ENCODE results near the gene MYLK3.
A peak's percentile ranks its signal among the peaks of the same experiment; 100 is the strongest.
"Not testable (repeated sequence)": the region's sequence is repeated elsewhere in the genome, so short reads cannot be mapped to it uniquely, and the experiment has no call there.

The MYLK3 gene

DNA sequence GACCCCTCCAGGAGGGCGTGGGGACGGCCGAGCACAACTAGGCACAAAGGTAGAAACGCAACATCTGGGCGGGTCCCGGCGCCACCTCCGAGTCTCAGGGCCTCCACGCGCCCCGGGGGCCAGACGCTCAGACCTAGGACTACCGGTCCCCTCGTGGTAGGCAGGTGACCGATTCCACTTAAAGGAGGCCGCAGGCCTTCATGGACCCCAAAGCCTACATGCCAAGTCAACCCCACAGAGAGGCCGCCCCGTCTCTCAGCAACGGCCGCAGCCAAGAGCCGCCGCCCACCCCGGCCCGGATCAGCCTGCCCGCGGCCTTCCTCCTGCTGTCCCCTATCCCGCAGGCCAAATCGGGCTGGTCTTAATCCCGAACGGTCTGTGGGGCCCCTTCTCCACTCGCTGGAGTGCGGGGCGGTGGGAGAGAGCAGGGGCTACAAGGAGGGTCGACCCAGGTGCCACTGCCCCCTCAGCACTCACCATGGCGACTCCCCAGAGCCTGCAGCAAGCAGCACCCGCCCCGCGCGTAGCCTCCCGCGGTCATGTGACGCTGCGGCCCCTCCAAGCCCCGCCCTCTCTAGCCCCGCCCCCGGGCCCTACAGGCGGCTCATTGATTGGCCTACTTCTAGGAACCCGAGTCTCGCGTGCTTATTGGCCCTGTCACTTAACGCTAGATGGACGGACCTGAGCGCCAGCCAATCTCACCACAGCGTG lies 59.3 kb downstream of the MYLK3 start, which contains the start of gene VPS35:
Gene VPS35 (minus strand): TSS at position 525 of the 711 bp plus-strand sequence. CDS start 45 bp downstream, at position 480.
- TF ChIP-seq CTCF (conservative IDR thresholded peaks at IDR 0.05), result peak; percentile 38
- peak within 1 kb of the TSS; percentile 75 for H3K27ac ChIP-seq

- no peak for TF ChIP-seq CTCF (conservative IDR thresholded peaks at IDR 0.05)
Observed at GRCh38 chr16:46688101-46688653, 60.0 kb downstream of the MYLK3 start.

DNA sequence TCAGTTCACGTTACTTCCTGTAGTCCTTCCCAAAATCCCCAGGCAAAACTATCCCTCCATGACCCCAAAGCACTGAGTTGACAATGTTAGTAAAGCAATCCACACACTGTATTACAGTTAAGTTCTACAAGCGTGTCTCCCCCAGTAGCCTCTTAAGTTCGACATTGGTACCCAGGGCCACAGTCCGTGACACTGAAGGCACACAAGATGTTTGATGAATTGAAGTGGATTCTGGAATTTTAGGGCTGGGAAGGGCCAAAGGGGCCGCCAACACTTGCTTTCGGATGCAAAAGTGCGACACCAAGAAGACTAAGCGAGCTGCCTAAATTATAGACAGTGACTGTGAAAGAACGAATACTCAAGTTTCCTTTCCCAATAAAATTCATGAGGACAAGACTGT lies 60.7 kb downstream of the MYLK3 start:
- TF ChIP-seq CTCF (conservative IDR thresholded peaks at IDR 0.05), result no peak
- peak overlapping the region; percentile 75 for H3K27ac ChIP-seq

More at GRCh38 chr16:46688101-46688653, 60.0 kb downstream of the MYLK3 start:
- H3K27ac ChIP-seq, result peak overlapping the region; percentile 75

DNA sequence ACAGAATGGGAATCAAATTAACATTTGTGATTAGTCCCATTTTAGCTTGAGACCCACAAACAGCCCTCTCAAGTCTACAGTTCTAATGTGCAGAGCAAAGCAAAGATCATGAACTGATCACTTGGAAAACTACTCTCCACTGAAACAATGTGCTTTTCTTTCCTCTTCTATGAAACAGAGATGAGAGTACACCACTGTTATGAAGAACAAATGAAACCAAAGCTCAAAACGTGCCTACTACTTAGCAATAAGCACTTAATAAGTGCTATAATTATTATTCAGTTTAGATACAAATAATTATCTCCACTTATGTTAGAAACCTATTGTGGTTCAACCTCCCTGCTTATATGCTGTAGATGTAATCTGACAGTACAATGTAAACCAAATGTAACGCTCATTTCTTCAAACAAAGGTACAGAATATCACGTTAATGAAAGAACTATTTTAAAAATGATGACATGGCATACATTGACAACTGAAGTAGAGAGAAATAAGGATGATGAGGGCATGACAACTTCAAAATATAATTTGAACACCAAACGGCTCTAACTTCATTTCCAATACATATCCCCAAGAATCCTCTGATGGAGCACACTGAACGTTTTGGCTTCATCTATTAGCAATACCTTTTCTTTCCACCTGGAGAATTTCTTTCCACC lies 61.2 kb downstream of the MYLK3 start:
- no peak overlapping the region for H3K27ac ChIP-seq
- TF ChIP-seq CTCF (conservative IDR thresholded peaks at IDR 0.05), result no peak

DNA sequence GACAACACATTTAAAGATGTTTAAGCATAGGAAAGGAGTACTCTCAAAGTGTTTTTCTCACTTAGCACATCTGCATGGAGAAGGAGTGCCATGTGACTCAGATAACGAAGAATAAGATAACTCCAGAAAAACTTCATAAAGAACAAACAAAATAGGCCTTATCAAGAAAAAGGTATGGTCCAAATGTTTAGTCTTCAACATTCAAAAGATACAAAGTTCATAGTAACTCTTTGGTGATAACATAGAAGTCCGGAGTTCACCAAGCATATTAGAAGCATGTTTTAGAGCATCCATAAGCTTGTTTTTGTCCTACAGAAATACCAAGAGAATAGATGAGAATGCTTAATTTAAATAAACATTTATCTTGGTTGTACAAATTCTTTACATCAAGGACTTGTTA lies 66.3 kb downstream of the MYLK3 start:
- not testable (repeated sequence) for H3K27ac ChIP-seq

DNA sequence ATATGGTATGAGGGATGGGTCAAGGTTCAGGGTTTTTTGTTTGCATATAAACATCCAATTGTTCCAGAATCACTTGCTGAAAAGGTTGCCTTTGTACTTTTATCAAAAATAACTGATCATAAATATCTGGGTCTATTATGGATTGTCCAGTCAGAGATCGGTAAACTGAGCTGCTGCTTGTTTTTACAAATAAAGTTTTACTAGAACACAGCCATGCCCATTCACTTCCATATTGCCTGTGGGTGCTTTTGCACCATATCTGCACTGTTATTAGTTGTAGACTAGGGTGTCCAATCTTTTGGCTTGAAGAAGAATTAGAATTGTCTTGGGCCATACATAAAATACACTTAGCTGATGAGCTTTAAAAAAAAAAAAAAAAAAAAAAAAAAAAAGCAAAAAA lies 70.2 kb downstream of the MYLK3 start:
- H3K27ac ChIP-seq, result not testable (repeated sequence)

DNA sequence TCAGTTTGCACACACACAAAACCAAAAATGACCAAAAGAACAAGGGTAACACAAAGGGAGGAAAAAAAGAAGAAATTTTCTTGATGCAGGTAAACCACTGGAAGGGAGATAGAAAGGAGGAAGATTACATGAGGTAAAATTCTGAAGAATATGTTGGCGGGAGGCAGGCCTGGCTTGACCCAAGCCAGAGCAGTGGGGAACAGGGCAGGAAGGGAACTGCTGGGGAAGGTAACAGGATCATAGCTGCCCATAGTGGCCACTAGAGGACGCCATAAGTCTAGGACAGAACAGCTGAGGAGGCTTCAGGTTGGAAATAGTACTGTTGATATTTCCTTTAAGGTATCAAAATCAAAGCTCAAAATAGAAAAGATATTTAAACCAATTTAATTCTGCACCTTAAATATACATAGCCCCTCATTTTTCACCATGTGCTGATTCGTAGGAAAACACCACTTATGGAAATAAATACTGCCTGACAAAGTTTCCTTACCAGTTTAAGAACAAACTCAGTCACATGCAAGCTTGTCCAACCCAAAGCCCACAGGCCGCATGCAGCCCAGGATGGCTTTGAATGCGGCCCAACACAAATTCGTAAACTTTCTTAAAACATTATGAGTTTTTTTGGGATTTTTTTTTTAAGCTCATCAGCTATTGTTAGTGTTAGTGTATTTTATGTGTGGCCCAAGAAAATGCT lies 74.7 kb downstream of the MYLK3 start:
- TF ChIP-seq CTCF (conservative IDR thresholded peaks at IDR 0.05), result peak; percentile 87
- H3K27ac ChIP-seq, result no peak overlapping the region

DNA sequence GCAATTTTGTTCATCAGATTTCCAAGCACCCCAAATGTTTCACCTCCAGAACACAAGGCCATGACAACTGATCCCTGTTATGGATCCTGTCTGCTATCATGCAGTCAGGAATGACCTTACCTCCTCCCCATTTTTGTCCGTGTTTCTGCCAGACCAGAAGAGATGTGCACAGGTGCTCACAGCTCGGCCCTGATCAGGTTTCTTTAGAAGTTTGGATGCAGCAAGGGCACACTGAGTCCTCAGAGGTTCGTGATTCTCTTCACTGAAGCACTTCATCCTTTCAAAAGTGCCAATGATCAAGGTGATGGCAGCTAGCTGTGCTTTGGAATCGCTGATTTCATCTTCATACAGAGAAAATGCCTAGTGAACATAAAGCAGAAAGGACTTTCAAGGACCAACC lies 86.0 kb downstream of the MYLK3 start:
- TF ChIP-seq CTCF (conservative IDR thresholded peaks at IDR 0.05), result no peak
- no peak overlapping the region for H3K27ac ChIP-seq
